Small intestine (tissue), 7 donors: ENCODE data around the gene BBX. TPM values are rescaled to one million over a fixed set of nuclear protein-coding genes. Genes with fewer than 3 reads are reported as not detected.
A peak's percentile ranks its signal among the peaks of the same experiment; 100 is the strongest.

Experiments
- DNase-seq, 2 donors: peaks; one replicate each; pipeline versions ENCODE4 v3.0.0 to v3.0.0-alpha.2; 2013
- FAIRE-seq: peaks from 2 replicates; lab custom pipeline; 2012; peaks lifted over from hg19 to GRCh38; lab: Jason Lieb, UNC
- H3K27ac ChIP-seq, 3 donors: one replicate each; pipeline ENCODE4 v1.5.1; 2013; ENCODE audit warnings: low read length in 2 of 3, mild to moderate bottlenecking in 2 of 3, control low read depth in 1 of 3, inconsistent platforms in 1 of 3, low read depth in 1 of 3, moderate library complexity in 1 of 3
- H3K27me3 ChIP-seq, 3 donors: one replicate each; pipeline ENCODE4 v1.6.1; 2013; ENCODE audit warnings: low read length in 3 of 3, inconsistent platforms in 1 of 3; ENCODE audit not compliant: control insufficient read depth in 3 of 3, insufficient read depth in 3 of 3
- H3K36me3 ChIP-seq, 3 donors: one replicate each; pipeline ENCODE4 v1.6.1; 2013; ENCODE audit warnings: low read length in 3 of 3, inconsistent platforms in 1 of 3, low read depth in 1 of 3, mild to moderate bottlenecking in 1 of 3, moderate library complexity in 1 of 3; ENCODE audit not compliant: control insufficient read depth in 3 of 3, insufficient read depth in 2 of 3
- H3K4me1 ChIP-seq, 3 donors: one replicate each; pipeline ENCODE4 v1.6.1; 2013; ENCODE audit warnings: low read length in 2 of 3, inconsistent platforms in 1 of 3, low read depth in 1 of 3, mild to moderate bottlenecking in 1 of 3, moderate library complexity in 1 of 3; ENCODE audit not compliant: control insufficient read depth in 3 of 3, insufficient read depth in 2 of 3
- H3K4me3 ChIP-seq, 3 donors: one replicate each; pipeline ENCODE4 v1.5.1; 2013; ENCODE audit warnings: low read length in 3 of 3, control low read depth in 1 of 3, inconsistent platforms in 1 of 3, low read depth in 1 of 3, mild to moderate bottlenecking in 1 of 3, moderate library complexity in 1 of 3
- H3K9me3 ChIP-seq, 2 donors: one replicate each; pipeline ENCODE4 v1.6.1; 2013; ENCODE audit warnings: low read depth in 1 of 2, low read length in 1 of 2; ENCODE audit not compliant: control insufficient read depth in 2 of 2, insufficient read depth in 1 of 2
- WGBS, 3 donors: extraction: QIAGEN DNeasy Blood & Tissue Kit; methylation state at CpG; one replicate each; pipeline ENCODE4 v1.1.7; 2013; 5-methylcytosine and 5-hydroxymethylcytosine counted together
- polyA plus RNA-seq, 4 donors: library from polyadenylated mRNA; stranded (reverse) in 3 of 4; unstranded in 1 of 4; fragments of 200-250 nt in 3 of 4; fragments of 120-200 nt in 1 of 4; gene quantifications; one replicate each; pipeline versions ENCODE4 v1.2.1 to v1.2.3, GENCODE V29; 2013
- donor health status: healthy with polysubstance abuse.
- donor health status: control.
- donor health status: control.
- donor health status: Bipolar disorder and iron deficiency.
- donor health status: healthy.

BBX gene
- polyA plus RNA-seq, 4 donors: 3.5 to 33.6 (median 6.3) TPM

DNA sequence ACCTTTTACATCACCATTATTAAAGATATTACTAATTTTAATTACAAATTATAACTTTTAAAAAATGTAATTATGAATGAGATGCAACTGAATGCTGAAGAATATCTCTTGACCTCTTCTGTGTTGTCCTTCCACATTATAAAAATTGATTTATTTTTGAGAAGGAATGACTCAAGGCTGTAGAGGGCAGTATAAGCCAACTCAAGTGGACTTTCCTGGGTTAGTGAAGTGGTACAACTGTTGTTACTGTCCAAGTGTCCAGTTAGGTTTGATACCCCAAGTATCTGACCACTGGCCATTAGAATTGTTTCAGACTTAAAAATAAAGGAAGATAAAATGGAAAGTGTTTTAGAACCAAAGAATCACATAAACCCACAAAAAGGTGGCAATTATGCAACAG is 51.9 kb downstream of the BBX start:
- H3K4me1 ChIP-seq: no peaks in the 10 kb centered on the region
- FAIRE-seq: no peak
- H3K9me3 ChIP-seq: no peaks in the 10 kb centered on the region
- DNase-seq: peak; percentile 26 to 42
- no peak overlapping the region for H3K4me3 ChIP-seq
- no peak overlapping the region for H3K27ac ChIP-seq
- H3K36me3 ChIP-seq: no peaks in the 10 kb centered on the region
- H3K27me3 ChIP-seq: no peaks in the 10 kb centered on the region

DNA sequence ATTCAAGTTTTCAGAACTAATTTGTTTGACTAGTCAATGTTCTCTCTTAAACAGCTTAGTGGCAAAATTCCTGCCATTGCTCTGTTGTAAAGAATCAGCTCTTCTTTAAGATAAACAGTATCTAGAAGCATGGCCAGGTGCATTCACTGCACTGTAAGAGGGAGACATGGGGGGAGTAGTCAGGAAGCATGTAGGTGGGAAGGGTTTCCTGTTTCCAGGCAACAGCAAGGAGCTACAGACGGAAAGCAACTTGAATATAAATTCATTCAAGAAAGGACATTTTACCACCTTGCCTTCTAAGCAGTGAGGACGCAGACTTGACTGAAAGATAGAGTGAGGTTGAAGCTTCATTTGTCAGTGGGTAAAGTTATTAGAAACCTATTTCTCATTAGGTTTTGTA is 55.3 kb downstream of the BBX start:
- no peaks in the 10 kb centered on the region for H3K36me3 ChIP-seq
- no peak overlapping the region for H3K27ac ChIP-seq
- no peak for FAIRE-seq
- WGBS, 3 donors: 73 to 95% (median 80%) methylated on average over 2 of the region's 2 CpGs
- no peaks in the 10 kb centered on the region for H3K4me1 ChIP-seq
- no peak for DNase-seq
- H3K27me3 ChIP-seq: no peaks in the 10 kb centered on the region
- H3K4me3 ChIP-seq: no peak overlapping the region
- H3K9me3 ChIP-seq: no peaks in the 10 kb centered on the region

GRCh38 chr3:107578523-107578922 is 55.8 kb downstream of the BBX start:
- Histone ChIP-seq H3K27ac (no peak overlapping the region), H3K4me1 (no peaks in the 10 kb centered on the region), H3K27me3 (no peaks in the 10 kb centered on the region), H3K4me3 (no peak overlapping the region), H3K9me3 (no peaks in the 10 kb centered on the region), H3K36me3 (no peaks in the 10 kb centered on the region)
- DNase-seq: no peak
- no peak for FAIRE-seq
- WGBS, 3 donors: 88 to 96% (median 93%) methylated on average over 3 of the region's 3 CpGs

GRCh38 chr3:107579371-107579770 is 56.6 kb downstream of the BBX start:
- DNase-seq: no peak
- no peaks in the 10 kb centered on the region for H3K9me3 ChIP-seq
- no peaks in the 10 kb centered on the region for H3K36me3 ChIP-seq
- H3K27ac ChIP-seq: no peak overlapping the region
- no peak for FAIRE-seq
- H3K4me3 ChIP-seq: no peak overlapping the region
- H3K4me1 ChIP-seq: no peaks in the 10 kb centered on the region
- no peaks in the 10 kb centered on the region for H3K27me3 ChIP-seq
- WGBS, 3 donors: 88 to 90% (median 88%) methylated on average over 4 of the region's 4 CpGs

DNA sequence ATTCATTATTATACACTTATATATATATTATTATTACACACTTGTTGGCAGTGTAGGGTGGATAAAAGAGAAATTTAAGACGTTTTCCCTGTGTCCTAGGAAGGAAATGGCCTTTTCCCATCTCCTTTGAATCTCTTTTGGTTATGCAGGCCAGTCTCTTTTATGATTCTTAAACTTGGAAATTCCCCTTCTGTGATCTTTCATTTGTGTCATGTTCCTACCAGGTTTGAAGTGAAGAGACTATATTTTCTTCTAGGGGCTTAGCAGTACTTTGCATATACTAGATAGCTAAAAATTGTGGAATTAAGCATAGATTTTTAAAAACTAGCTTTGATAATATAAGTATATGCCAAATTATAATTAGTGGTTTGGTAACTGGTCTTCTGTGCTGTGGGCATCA is 58.5 kb downstream of the BBX start:
- no peak for FAIRE-seq
- no peak for DNase-seq
- no peak overlapping the region for H3K27ac ChIP-seq
- no peak overlapping the region for H3K4me3 ChIP-seq
- 53 to 82% (median 71%) methylated on average over 1 of the region's 1 CpG for WGBS, 3 donors
- H3K4me1 ChIP-seq: no peaks in the 10 kb centered on the region
- no peaks in the 10 kb centered on the region for H3K9me3 ChIP-seq
- peaks cover 0 to 5% (median 0%) of the 10 kb centered on the region in 3 donors for H3K36me3 ChIP-seq
- H3K27me3 ChIP-seq: no peaks in the 10 kb centered on the region

DNA sequence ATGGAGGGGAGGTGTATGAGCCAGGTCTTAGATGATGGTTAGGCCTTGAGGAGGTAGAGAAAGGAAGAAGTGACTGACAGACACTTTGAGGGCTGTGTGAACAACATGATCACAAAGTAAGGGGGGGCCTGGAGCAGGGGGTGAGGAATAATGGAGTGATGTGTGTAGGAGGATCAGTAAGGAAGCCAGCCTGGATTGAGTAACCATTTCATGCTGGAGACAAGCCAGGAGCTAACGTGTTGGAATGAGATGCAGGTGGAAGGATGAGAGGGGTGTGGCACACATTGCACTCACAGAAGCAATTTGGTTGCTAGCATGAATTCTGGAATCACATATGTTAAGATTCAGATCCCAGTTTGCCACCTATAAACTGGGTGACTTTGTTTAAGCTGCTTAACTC is 65.5 kb downstream of the BBX start:
- Histone ChIP-seq H3K4me3 (no peak overlapping the region), H3K27me3 (no peaks in the 10 kb centered on the region), H3K36me3 (peaks cover 0 to 7% (median 0%) of the 10 kb centered on the region in 3 donors), H3K4me1 (no peaks in the 10 kb centered on the region), H3K9me3 (no peaks in the 10 kb centered on the region), H3K27ac (no peak overlapping the region)
- FAIRE-seq: no peak
- no peak for DNase-seq
- WGBS, 3 donors: 5 to 52% (median 36%) methylated on average over 1 of the region's 1 CpG

DNA sequence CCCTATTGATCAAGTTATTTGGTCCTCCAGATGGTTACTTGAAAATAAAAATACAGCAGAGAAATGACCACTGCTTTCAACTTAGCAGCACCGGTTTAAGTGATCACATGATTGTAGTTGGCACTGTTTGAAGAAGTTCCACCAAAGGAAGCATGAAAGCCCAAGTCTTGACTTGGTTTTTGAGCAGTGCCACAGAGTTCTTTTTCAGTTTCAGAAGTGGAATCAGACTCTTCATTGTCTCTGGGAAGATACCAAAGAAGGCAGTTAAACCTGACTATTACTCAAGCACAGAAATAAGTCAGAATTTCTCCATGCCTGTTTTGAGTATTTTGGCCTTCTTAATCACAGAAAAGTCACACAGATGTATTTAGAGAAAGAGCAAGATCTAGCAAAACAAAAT is 66.7 kb downstream of the BBX start:
- DNase-seq (no peak), FAIRE-seq (no peak)
- H3K9me3 ChIP-seq: no peaks in the 10 kb centered on the region
- no peak overlapping the region for H3K27ac ChIP-seq
- WGBS, 3 donors: 64 to 82% (median 66%) methylated on average over 1 of the region's 1 CpG
- H3K4me1 ChIP-seq: no peaks in the 10 kb centered on the region
- H3K27me3 ChIP-seq: no peaks in the 10 kb centered on the region
- no peak overlapping the region for H3K4me3 ChIP-seq
- peaks cover 0 to 7% (median 0%) of the 10 kb centered on the region in 3 donors for H3K36me3 ChIP-seq

DNA sequence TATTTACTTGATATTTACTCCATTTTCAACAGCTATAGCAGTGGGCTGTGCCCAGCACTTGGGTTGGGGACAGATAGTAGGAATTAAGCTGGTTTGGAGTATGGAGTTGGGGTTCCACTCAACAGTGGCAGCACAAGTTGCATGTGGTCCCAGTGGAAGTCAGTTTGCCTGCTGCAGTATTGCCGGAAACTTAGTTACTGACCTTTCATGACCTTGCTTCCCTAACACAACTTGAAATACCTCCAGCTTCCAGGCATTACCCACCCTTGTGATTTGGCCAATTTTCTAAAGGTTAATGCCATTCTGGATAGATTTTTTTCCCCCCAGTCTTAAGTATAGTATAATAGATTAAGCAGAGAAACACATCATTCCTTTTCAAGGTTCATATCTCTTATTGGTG is 68.0 kb downstream of the BBX start:
- Histone ChIP-seq H3K27ac (no peak overlapping the region), H3K4me1 (no peaks in the 10 kb centered on the region), H3K9me3 (no peaks in the 10 kb centered on the region), H3K27me3 (no peaks in the 10 kb centered on the region), H3K36me3 (peaks cover 0 to 3% (median 0%) of the 10 kb centered on the region in 3 donors), H3K4me3 (no peak overlapping the region)
- DNase-seq: no peak
- WGBS, 3 donors: 89 to 100% (median 100%) methylated on average over 1 of the region's 1 CpG
- no peak for FAIRE-seq

DNA sequence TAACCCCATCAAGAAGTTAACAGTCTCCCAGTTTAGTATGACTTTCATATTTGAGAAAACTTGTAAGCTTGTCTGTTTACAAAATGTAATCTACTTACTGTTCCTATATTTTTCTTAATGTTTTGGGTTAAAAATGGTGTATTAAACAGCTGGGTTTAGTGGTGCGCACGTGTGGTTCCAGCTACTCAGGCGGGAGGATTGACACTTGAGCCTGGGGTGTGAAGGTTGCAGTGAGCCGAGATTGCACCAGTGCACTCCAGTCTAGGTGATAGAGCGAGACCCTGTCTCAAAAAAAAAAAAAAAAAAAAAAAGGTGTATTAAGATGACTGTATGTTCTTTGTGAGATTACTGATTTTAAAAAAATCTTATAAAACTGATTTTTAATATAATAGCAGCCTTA is 69.3 kb downstream of the BBX start:
- Histone ChIP-seq H3K9me3 (no peaks in the 10 kb centered on the region), H3K27me3 (no peaks in the 10 kb centered on the region), H3K36me3 (peaks cover 0 to 3% (median 0%) of the 10 kb centered on the region in 3 donors), H3K27ac (no peak overlapping the region), H3K4me3 (no peak overlapping the region), H3K4me1 (no peaks in the 10 kb centered on the region)
- no peak for FAIRE-seq
- WGBS, 3 donors: 92 to 97% (median 94%) methylated on average over 5 of the region's 5 CpGs
- DNase-seq: no peak
